ENCODE measurements around the gene SFXN3.

Gene SFXN3

GRCh38 chr10:101035916-101036702, 5.1 kb downstream of the SFXN3 start:
- no peak overlapping the region for H3K4me3 ChIP-seq (replicated peaks; ENCODE audit: low read depth, low read length)
- TF ChIP-seq CTCF (IDR thresholded peaks at IDR 0.05; ENCODE audit: low read depth, low read length, missing control alignments) = no peak
- DNase-seq (ENCODE audit: extremely low read depth, low read depth) = no peak

GRCh38 chr10:101036726-101037125, 5.7 kb downstream of the SFXN3 start:
- TF ChIP-seq CTCF (IDR thresholded peaks at IDR 0.05; ENCODE audit: low read depth, low read length, missing control alignments) = no peak
- DNase-seq (ENCODE audit: extremely low read depth, low read depth) = no peak
- no peak overlapping the region for H3K4me3 ChIP-seq (replicated peaks; ENCODE audit: low read depth, low read length)

- no peak for DNase-seq (ENCODE audit: extremely low read depth, low read depth)
- TF ChIP-seq CTCF (IDR thresholded peaks at IDR 0.05; ENCODE audit: low read depth, low read length, missing control alignments) = no peak
- no peak overlapping the region for H3K4me3 ChIP-seq (replicated peaks; ENCODE audit: low read depth, low read length)
Measured at GRCh38 chr10:101038484-101038883, 7.5 kb downstream of the SFXN3 start.

GRCh38 chr10:101040061-101040460, 9.0 kb downstream of the SFXN3 start:
- TF ChIP-seq CTCF (IDR thresholded peaks at IDR 0.05; ENCODE audit: low read depth, low read length, missing control alignments) = no peak
- no peak for DNase-seq (ENCODE audit: extremely low read depth, low read depth)
- H3K4me3 ChIP-seq (replicated peaks; ENCODE audit: low read depth, low read length) = no peak overlapping the region

GRCh38 chr10:101040851-101041250, 9.8 kb downstream of the SFXN3 start:
- no peak for TF ChIP-seq CTCF (IDR thresholded peaks at IDR 0.05; ENCODE audit: low read depth, low read length, missing control alignments)
- H3K4me3 ChIP-seq (replicated peaks; ENCODE audit: low read depth, low read length) = no peak overlapping the region
- no peak for DNase-seq (ENCODE audit: extremely low read depth, low read depth)

- H3K4me3 ChIP-seq (replicated peaks; ENCODE audit: low read depth, low read length) = no peak overlapping the region
- peak; percentile 84 for TF ChIP-seq CTCF (IDR thresholded peaks at IDR 0.05; ENCODE audit: low read depth, low read length, missing control alignments)
- no peak for DNase-seq (ENCODE audit: extremely low read depth, low read depth)
Measured at GRCh38 chr10:101041252-101041761, 10.3 kb downstream of the SFXN3 start.
